Keratinocyte (primary cell): ENCODE results near the gene MGP. TPM values are rescaled to one million over a fixed set of nuclear protein-coding genes. Genes with fewer than 3 reads are reported as not detected.

ENCODE experiments used
- DNase-seq: peaks from one replicate; pipeline ENCODE4 v3.0.0-alpha.2; 2011; ENCODE audit warnings: low read depth, missing footprints, low spot score
- FAIRE-seq: peaks from 2 replicates; lab custom pipeline; 2011; peaks lifted over from hg19 to GRCh38; lab: Jason Lieb, UNC
- H2AFZ ChIP-seq: 2 replicates; pipeline ENCODE4 v1.6.0; 2012; ENCODE audit warnings: low read length, control low read depth, inconsistent platforms; ENCODE audit not compliant: control insufficient read depth
- H3K27ac ChIP-seq: 2 replicates; pipeline ENCODE4 v1.5.1; 2011; ENCODE audit warnings: low read length; ENCODE audit not compliant: control insufficient read depth, insufficient read depth
- H3K27me3 ChIP-seq: 3 replicates; pipeline ENCODE4 v1.6.0; 2011; ENCODE audit warnings: low read length; ENCODE audit not compliant: control insufficient read depth, insufficient read depth; ENCODE audit errors: extremely low read depth
- H3K36me3 ChIP-seq, 2 experiments: 2 replicates in 1 of 2; 3 replicates in 1 of 2; pipeline ENCODE4 v1.5.1; 2011; ENCODE audit warnings: low read length in 2 of 2, mild to moderate bottlenecking in 1 of 2; ENCODE audit not compliant: control insufficient read depth in 2 of 2, insufficient read depth in 2 of 2; ENCODE audit errors: extremely low read depth in 1 of 2
- H3K4me1 ChIP-seq: 3 replicates; pipeline ENCODE4 v1.5.1; 2011; ENCODE audit warnings: low read length; ENCODE audit not compliant: control insufficient read depth, insufficient read depth; ENCODE audit errors: extremely low read depth
- H3K4me2 ChIP-seq: 3 replicates; pipeline ENCODE4 v1.6.0; 2011; ENCODE audit warnings: low read depth, low read length; ENCODE audit not compliant: control insufficient read depth, insufficient read depth; ENCODE audit errors: extremely low read depth
- H3K4me3 ChIP-seq, 3 experiments: fragments of 200-600 bp in 1 of 3; sonication (generic) in 1 of 3; 2 replicates in 2 of 3; 3 replicates in 1 of 3; pipeline ENCODE4 v1.5.1; 2011 to 2016; ENCODE audit warnings: low read length in 3 of 3, mild to moderate bottlenecking in 3 of 3, control low read depth in 2 of 3, inconsistent platforms in 1 of 3, low read depth in 1 of 3, mixed read lengths in 1 of 3, mixed run types in 1 of 3, moderate library complexity in 1 of 3; ENCODE audit not compliant: control insufficient read depth in 2 of 3, insufficient read depth in 2 of 3; ENCODE audit errors: extremely low read depth in 1 of 3
- H3K79me2 ChIP-seq: 2 replicates; pipeline ENCODE4 v1.6.0; 2012; ENCODE audit warnings: low read length; ENCODE audit not compliant: control insufficient read depth, insufficient read depth
- H3K9ac ChIP-seq: 3 replicates; pipeline ENCODE4 v1.6.0; 2011; ENCODE audit warnings: low read length; ENCODE audit not compliant: control insufficient read depth, insufficient read depth; ENCODE audit errors: extremely low read depth
- H3K9me1 ChIP-seq: 3 replicates; pipeline ENCODE4 v1.6.0; 2011; ENCODE audit warnings: low read length; ENCODE audit not compliant: control insufficient read depth, insufficient read depth; ENCODE audit errors: extremely low read depth
- H3K9me3 ChIP-seq: 2 replicates; pipeline ENCODE4 v1.5.1; 2012; ENCODE audit warnings: low read depth, low read length; ENCODE audit not compliant: control insufficient read depth
- H4K20me1 ChIP-seq: 3 replicates; pipeline ENCODE4 v1.6.0; 2011; ENCODE audit warnings: low read length; ENCODE audit not compliant: control insufficient read depth, insufficient read depth; ENCODE audit errors: extremely low read depth
- CTCF ChIP-seq, 3 experiments: IDR thresholded peaks in 1 of 3; conservative IDR thresholded peaks in 1 of 3; optimal IDR thresholded peaks in 1 of 3; 2 replicates in 2 of 3; 3 replicates in 1 of 3; pipeline versions ENCODE3 to v1.5.1; 2011; ENCODE audit warnings: low read length in 3 of 3, mild to moderate bottlenecking in 3 of 3, moderate library complexity in 2 of 3, control low read depth in 1 of 3, inconsistent platforms in 1 of 3; ENCODE audit not compliant: insufficient read depth in 2 of 3; ENCODE audit errors: extremely low read depth in 1 of 3
- EZH2 ChIP-seq: IDR thresholded peaks from one replicate; pipeline ENCODE4 v1.6.1; 2012; ENCODE audit warnings: inconsistent platforms, mild to moderate bottlenecking, low read length, moderate library complexity
- dilution Hi-C: fragments of 300-500 bp; cut with MboI; formaldehyde crosslinking; loops from one replicate; pipeline ENCODE4 v1.7.0; 2020; ENCODE audit warnings: low sequenced_read_pairs; ENCODE audit not compliant: extremely low pct_ligation_motif_present
- polyA plus RNA-seq, 5 experiments: library from polyadenylated mRNA; depleted of rRNA in 3 of 5; stranded (reverse) in 3 of 5; stranded (forward) in 1 of 5; unstranded in 1 of 5; fragments of >200 nt; gene quantifications; 1 replicate in 1 of 5; 2 replicates in 3 of 5; 3 replicates in 1 of 5; pipeline versions ENCODE4 v1.2.1 to v1.2.3, GENCODE V29; 2011 to 2012; ENCODE audit warnings: missing spikeins in 2 of 5, low read depth in 1 of 5, low replicate concordance in 1 of 5

The MGP gene
- polyA plus RNA-seq, 1 donor (not counting 4 experiments of a cell fraction or from before 2014, with no cell fraction given): 0.24 TPM

DNA sequence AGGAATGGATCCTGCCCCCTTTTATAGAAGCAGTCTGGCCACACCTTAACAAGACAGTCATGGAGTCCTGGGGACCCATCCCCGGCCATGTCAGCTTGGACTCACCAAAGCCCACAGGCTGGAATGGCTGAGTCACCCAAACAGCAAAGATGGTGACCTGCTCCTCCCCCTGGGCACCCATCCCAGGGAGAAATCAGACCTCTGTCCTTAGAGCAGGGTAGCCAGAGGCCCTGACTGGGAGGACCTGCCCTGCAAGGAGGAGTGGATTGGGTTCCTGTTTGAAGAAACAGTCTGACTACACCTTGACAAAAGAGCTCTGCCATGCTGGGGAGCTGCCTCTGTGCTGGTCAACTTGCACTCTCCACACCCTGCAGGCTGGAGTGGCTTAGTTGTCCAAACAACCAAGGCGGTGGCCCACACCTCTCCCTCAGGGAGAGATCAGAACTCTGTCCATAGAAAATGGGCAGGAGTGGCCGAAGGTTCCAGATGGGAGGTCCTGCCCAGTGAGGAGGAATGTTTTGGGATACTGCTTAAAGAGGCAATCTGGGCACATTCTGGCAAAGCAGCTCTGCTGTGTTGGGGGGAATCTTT lies 16.6 kb downstream of the MGP start:
- TF ChIP-seq CTCF (optimal IDR thresholded peaks at IDR 0.05 in 1 of 3, IDR thresholded peaks at IDR 0.05 in 1 of 3, conservative IDR thresholded peaks at IDR 0.05 in 1 of 3; ENCODE audit: extremely low read depth in 1 of 3, insufficient read depth in 2 of 3, low read length in 3 of 3): no peak
- TF ChIP-seq EZH2: no peak
- H3K4me2 ChIP-seq: no peak overlapping the region
- no peaks in the 10 kb centered on the region for H4K20me1 ChIP-seq
- no peak overlapping the region for H3K27ac ChIP-seq
- no peaks in the 10 kb centered on the region for H3K9me1 ChIP-seq
- no peak overlapping the region for H2AFZ ChIP-seq
- H3K9me3 ChIP-seq: no peaks in the 10 kb centered on the region
- H3K27me3 ChIP-seq: no peaks in the 10 kb centered on the region
- H3K79me2 ChIP-seq: no peaks in the 10 kb centered on the region
- no peaks in the 10 kb centered on the region for H3K36me3 ChIP-seq
- no peak overlapping the region for H3K9ac ChIP-seq
- H3K4me3 ChIP-seq: no peak overlapping the region
- DNase-seq: no peak
- H3K4me1 ChIP-seq: no peaks in the 10 kb centered on the region
- no peak for FAIRE-seq
- dilution Hi-C loops: no loop called here

GRCh38 chr12:14860490-14860889 lies 25.2 kb downstream of the MGP start:
- Histone ChIP-seq H3K79me2 (no peaks in the 10 kb centered on the region), H3K9me1 (no peaks in the 10 kb centered on the region), H2AFZ (no peak overlapping the region), H3K4me2 (no peak overlapping the region), H3K4me3 (no peak overlapping the region), H3K9ac (no peak overlapping the region), H4K20me1 (no peaks in the 10 kb centered on the region), H3K36me3 (no peaks in the 10 kb centered on the region), H3K27ac (no peak overlapping the region), H3K9me3 (no peaks in the 10 kb centered on the region), H3K27me3 (no peaks in the 10 kb centered on the region), H3K4me1 (no peaks in the 10 kb centered on the region)
- dilution Hi-C loops: no loop called here
- DNase-seq: no peak
- no peak for FAIRE-seq
- TF ChIP-seq CTCF (optimal IDR thresholded peaks at IDR 0.05 in 1 of 3, IDR thresholded peaks at IDR 0.05 in 1 of 3, conservative IDR thresholded peaks at IDR 0.05 in 1 of 3; ENCODE audit: extremely low read depth in 1 of 3, insufficient read depth in 2 of 3, low read length in 3 of 3) (no peak), EZH2 (no peak)
